Keratinocyte (primary cell): ENCODE measurements around the gene PTPN14. TPM values are rescaled to one million over a fixed set of nuclear protein-coding genes. Genes with fewer than 3 reads are reported as not detected.

Source experiments
- DNase-seq: peaks from one replicate; pipeline ENCODE4 v3.0.0-alpha.2; 2011; ENCODE audit warnings: low read depth, missing footprints, low spot score
- FAIRE-seq: peaks from 2 replicates; lab custom pipeline; 2011; peaks lifted over from hg19 to GRCh38; lab: Jason Lieb, UNC
- H2AFZ ChIP-seq: 2 replicates; pipeline ENCODE4 v1.6.0; 2012; ENCODE audit warnings: low read length, control low read depth, inconsistent platforms; ENCODE audit not compliant: control insufficient read depth
- H3K27ac ChIP-seq: 2 replicates; pipeline ENCODE4 v1.5.1; 2011; ENCODE audit warnings: low read length; ENCODE audit not compliant: control insufficient read depth, insufficient read depth
- H3K27me3 ChIP-seq: 3 replicates; pipeline ENCODE4 v1.6.0; 2011; ENCODE audit warnings: low read length; ENCODE audit not compliant: control insufficient read depth, insufficient read depth; ENCODE audit errors: extremely low read depth
- H3K36me3 ChIP-seq, 2 experiments: 2 replicates in 1 of 2; 3 replicates in 1 of 2; pipeline ENCODE4 v1.5.1; 2011; ENCODE audit warnings: low read length in 2 of 2, mild to moderate bottlenecking in 1 of 2; ENCODE audit not compliant: control insufficient read depth in 2 of 2, insufficient read depth in 2 of 2; ENCODE audit errors: extremely low read depth in 1 of 2
- H3K4me1 ChIP-seq: 3 replicates; pipeline ENCODE4 v1.5.1; 2011; ENCODE audit warnings: low read length; ENCODE audit not compliant: control insufficient read depth, insufficient read depth; ENCODE audit errors: extremely low read depth
- H3K4me2 ChIP-seq: 3 replicates; pipeline ENCODE4 v1.6.0; 2011; ENCODE audit warnings: low read depth, low read length; ENCODE audit not compliant: control insufficient read depth, insufficient read depth; ENCODE audit errors: extremely low read depth
- H3K4me3 ChIP-seq, 3 experiments: fragments of 200-600 bp in 1 of 3; sonication (generic) in 1 of 3; 2 replicates in 2 of 3; 3 replicates in 1 of 3; pipeline ENCODE4 v1.5.1; 2011 to 2016; ENCODE audit warnings: low read length in 3 of 3, mild to moderate bottlenecking in 3 of 3, control low read depth in 2 of 3, inconsistent platforms in 1 of 3, low read depth in 1 of 3, mixed read lengths in 1 of 3, mixed run types in 1 of 3, moderate library complexity in 1 of 3; ENCODE audit not compliant: control insufficient read depth in 2 of 3, insufficient read depth in 2 of 3; ENCODE audit errors: extremely low read depth in 1 of 3
- H3K79me2 ChIP-seq: 2 replicates; pipeline ENCODE4 v1.6.0; 2012; ENCODE audit warnings: low read length; ENCODE audit not compliant: control insufficient read depth, insufficient read depth
- H3K9ac ChIP-seq: 3 replicates; pipeline ENCODE4 v1.6.0; 2011; ENCODE audit warnings: low read length; ENCODE audit not compliant: control insufficient read depth, insufficient read depth; ENCODE audit errors: extremely low read depth
- H3K9me1 ChIP-seq: 3 replicates; pipeline ENCODE4 v1.6.0; 2011; ENCODE audit warnings: low read length; ENCODE audit not compliant: control insufficient read depth, insufficient read depth; ENCODE audit errors: extremely low read depth
- H3K9me3 ChIP-seq: 2 replicates; pipeline ENCODE4 v1.5.1; 2012; ENCODE audit warnings: low read depth, low read length; ENCODE audit not compliant: control insufficient read depth
- H4K20me1 ChIP-seq: 3 replicates; pipeline ENCODE4 v1.6.0; 2011; ENCODE audit warnings: low read length; ENCODE audit not compliant: control insufficient read depth, insufficient read depth; ENCODE audit errors: extremely low read depth
- CTCF ChIP-seq, 3 experiments: IDR thresholded peaks in 1 of 3; conservative IDR thresholded peaks in 1 of 3; optimal IDR thresholded peaks in 1 of 3; 2 replicates in 2 of 3; 3 replicates in 1 of 3; pipeline versions ENCODE3 to v1.5.1; 2011; ENCODE audit warnings: low read length in 3 of 3, mild to moderate bottlenecking in 3 of 3, moderate library complexity in 2 of 3, control low read depth in 1 of 3, inconsistent platforms in 1 of 3; ENCODE audit not compliant: insufficient read depth in 2 of 3; ENCODE audit errors: extremely low read depth in 1 of 3
- EZH2 ChIP-seq: IDR thresholded peaks from one replicate; pipeline ENCODE4 v1.6.1; 2012; ENCODE audit warnings: inconsistent platforms, mild to moderate bottlenecking, low read length, moderate library complexity
- dilution Hi-C: fragments of 300-500 bp; cut with MboI; formaldehyde crosslinking; loops from one replicate; pipeline ENCODE4 v1.7.0; 2020; ENCODE audit warnings: low sequenced_read_pairs; ENCODE audit not compliant: extremely low pct_ligation_motif_present
- polyA plus RNA-seq, 5 experiments: library from polyadenylated mRNA; depleted of rRNA in 3 of 5; stranded (reverse) in 3 of 5; stranded (forward) in 1 of 5; unstranded in 1 of 5; fragments of >200 nt; gene quantifications; 1 replicate in 1 of 5; 2 replicates in 3 of 5; 3 replicates in 1 of 5; pipeline versions ENCODE4 v1.2.1 to v1.2.3, GENCODE V29; 2011 to 2012; ENCODE audit warnings: missing spikeins in 2 of 5, low read depth in 1 of 5, low replicate concordance in 1 of 5

PTPN14 gene
- polyA plus RNA-seq, 1 donor (not counting 4 experiments of a cell fraction or from before 2014, with no cell fraction given): 29.9 TPM

GRCh38 chr1:214420833-214421232 is 130.6 kb downstream of the PTPN14 start:
- H3K79me2 ChIP-seq: peaks cover 75% of the 10 kb centered on the region
- FAIRE-seq: no peak
- no peaks in the 10 kb centered on the region for H3K27me3 ChIP-seq
- peaks cover 88% of the 10 kb centered on the region for H3K4me1 ChIP-seq
- no peaks in the 10 kb centered on the region for H3K9me1 ChIP-seq
- peak overlapping the region in 1 of 3 experiments; percentile 21 for H3K4me3 ChIP-seq
- DNase-seq: no peak
- H2AFZ ChIP-seq: no peak overlapping the region
- H4K20me1 ChIP-seq: no peaks in the 10 kb centered on the region
- dilution Hi-C loops: no loop called here
- H3K27ac ChIP-seq: peak overlapping the region; percentile 26
- no peak overlapping the region for H3K4me2 ChIP-seq
- no peak overlapping the region for H3K9ac ChIP-seq
- TF ChIP-seq CTCF (optimal IDR thresholded peaks at IDR 0.05 in 1 of 3, IDR thresholded peaks at IDR 0.05 in 1 of 3, conservative IDR thresholded peaks at IDR 0.05 in 1 of 3; ENCODE audit: extremely low read depth in 1 of 3, insufficient read depth in 2 of 3, low read length in 3 of 3) (no peak), EZH2 (no peak)
- peaks cover 3 to 5% of the 10 kb centered on the region in 2 experiments for H3K36me3 ChIP-seq
- H3K9me3 ChIP-seq: no peaks in the 10 kb centered on the region

GRCh38 chr1:214420341-214420740 is 131.1 kb downstream of the PTPN14 start:
- dilution Hi-C loops: no loop called here
- H3K4me1 ChIP-seq: peaks cover 88% of the 10 kb centered on the region
- H3K27ac ChIP-seq: peak overlapping the region; percentile 26
- H3K36me3 ChIP-seq: peaks cover 3 to 5% of the 10 kb centered on the region in 2 experiments
- H2AFZ ChIP-seq: no peak overlapping the region
- H3K79me2 ChIP-seq: peaks cover 75% of the 10 kb centered on the region
- DNase-seq (no peak), FAIRE-seq (peak; percentile 51)
- TF ChIP-seq CTCF (optimal IDR thresholded peaks at IDR 0.05 in 1 of 3, IDR thresholded peaks at IDR 0.05 in 1 of 3, conservative IDR thresholded peaks at IDR 0.05 in 1 of 3; ENCODE audit: extremely low read depth in 1 of 3, insufficient read depth in 2 of 3, low read length in 3 of 3): no peak
- TF ChIP-seq EZH2: no peak
- no peaks in the 10 kb centered on the region for H3K27me3 ChIP-seq
- H3K4me2 ChIP-seq: peak overlapping the region; percentile 13
- H4K20me1 ChIP-seq: no peaks in the 10 kb centered on the region
- no peaks in the 10 kb centered on the region for H3K9me1 ChIP-seq
- H3K9me3 ChIP-seq: no peaks in the 10 kb centered on the region
- peak overlapping the region in 1 of 3 experiments; percentile 21 for H3K4me3 ChIP-seq
- no peak overlapping the region for H3K9ac ChIP-seq
